ENCODE data around the gene SAMD11.

SAMD11 gene

GRCh38 chr1:917466-918091 lies 6.1 kb upstream of the SAMD11 start:
- no peak for DNase-seq

- DNase-seq: no peak
Observed at GRCh38 chr1:918353-918752, 5.4 kb upstream of the SAMD11 start.

- no peak for DNase-seq
Observed at GRCh38 chr1:918843-919242, 4.9 kb upstream of the SAMD11 start.

DNA sequence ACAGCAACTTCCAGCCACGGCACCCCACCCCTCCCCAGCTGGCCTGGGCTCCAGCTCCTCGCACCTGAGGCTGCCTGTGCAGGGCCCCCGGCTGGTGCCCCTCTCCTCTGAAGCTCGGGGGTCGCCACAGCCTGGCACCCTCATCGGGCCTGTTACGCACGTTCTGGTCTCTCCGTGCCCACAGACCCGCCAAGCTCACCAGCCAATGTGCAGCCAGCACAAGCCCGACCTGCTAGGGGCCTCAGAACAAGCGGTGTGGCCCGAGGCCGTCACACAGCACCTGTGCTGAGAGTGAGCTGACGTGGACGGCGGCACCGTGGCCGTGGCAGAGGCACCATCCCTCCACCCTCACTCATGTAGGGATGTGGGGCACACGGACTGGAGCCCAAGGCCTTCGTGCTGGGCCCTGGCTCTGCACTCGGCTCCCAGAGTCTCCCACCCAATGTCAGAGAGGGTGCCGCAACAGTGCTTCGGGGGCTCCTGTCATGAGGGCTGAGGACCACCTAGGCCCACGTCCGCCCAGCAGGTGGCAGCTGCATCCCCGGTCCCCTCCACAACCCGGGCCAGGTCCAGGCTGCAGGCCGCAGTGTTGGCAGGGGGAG lies 4.4 kb upstream of the SAMD11 start:
- no peak for DNase-seq

- DNase-seq: no peak
Observed at GRCh38 chr1:920010-920409, 3.7 kb upstream of the SAMD11 start.

- no peak for DNase-seq
Observed at GRCh38 chr1:920521-920920, 3.2 kb upstream of the SAMD11 start.

GRCh38 chr1:921011-921837 lies 2.5 kb upstream of the SAMD11 start:
- no peak for DNase-seq

DNA sequence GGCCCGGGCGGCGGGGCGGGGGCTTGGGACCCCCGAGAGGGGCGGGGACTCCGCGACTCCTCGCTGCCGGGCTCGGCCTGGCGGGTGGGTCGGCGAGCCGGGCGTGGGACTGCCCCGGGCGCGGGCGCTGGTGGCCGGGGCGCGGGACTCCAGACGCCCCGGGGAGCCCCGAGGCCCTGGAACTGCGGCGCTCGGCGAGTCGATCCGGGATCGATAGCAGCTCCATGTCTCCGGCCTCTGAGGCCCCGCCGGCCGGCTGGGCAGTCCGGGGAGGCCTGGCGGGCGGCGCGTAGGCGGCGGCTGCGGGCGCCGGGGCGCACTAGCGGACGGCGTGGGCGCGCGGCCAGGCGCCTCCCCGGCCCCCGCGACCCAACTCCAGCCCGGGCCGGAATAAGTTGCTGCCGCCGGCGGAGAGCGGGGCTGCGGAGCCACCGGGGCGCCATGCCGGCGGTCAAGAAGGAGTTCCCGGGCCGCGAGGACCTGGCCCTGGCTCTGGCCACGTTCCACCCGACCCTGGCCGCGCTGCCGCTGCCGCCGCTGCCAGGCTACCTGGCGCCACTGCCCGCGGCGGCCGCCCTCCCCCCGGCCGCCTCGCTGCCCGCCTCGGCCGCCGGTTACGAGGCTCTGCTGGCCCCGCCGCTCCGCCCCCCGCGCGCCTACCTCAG lies 400 bp downstream of the SAMD11 start:
- no peak for DNase-seq

DNA sequence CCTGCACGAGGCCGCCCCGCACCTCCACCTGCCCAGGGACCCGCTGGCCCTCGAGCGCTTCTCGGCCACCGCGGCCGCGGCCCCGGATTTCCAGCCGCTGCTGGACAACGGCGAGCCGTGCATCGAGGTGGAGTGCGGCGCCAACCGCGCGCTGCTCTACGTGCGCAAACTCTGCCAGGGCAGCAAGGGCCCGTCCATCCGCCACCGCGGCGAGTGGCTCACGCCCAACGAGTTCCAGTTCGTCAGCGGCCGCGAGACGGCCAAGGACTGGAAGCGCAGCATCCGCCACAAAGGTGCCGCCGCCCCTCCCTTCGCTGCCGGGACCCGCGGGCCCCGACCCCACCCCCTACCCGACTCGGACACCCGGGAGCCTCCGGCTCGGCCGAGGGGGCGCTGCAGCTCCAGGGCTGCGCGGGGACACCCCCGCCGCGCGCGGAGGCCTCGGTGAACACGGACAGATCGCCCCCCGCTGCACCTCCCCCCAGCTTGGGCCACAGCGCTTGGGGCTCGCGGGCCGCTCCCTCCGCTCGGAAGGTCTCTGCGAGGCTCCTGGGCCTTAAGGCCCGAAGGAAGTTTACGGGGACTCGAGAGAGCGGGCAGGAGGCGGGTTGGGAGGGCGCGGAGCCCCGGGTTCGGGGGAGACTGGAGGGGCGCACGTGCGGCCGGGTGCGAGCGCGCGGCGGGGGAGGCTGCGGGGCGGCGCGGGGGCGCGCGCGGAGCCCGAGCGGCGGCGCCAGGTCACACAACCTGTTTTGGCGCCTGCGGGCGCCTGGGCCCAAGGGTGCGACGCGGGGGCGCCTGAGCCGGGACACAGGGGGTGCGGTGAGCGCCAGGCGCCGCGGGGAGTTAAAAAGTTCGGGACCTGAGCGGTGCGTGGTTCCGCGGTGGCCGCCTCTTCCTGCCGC lies 1.2 kb downstream of the SAMD11 start:
- DNase-seq: no peak

DNA sequence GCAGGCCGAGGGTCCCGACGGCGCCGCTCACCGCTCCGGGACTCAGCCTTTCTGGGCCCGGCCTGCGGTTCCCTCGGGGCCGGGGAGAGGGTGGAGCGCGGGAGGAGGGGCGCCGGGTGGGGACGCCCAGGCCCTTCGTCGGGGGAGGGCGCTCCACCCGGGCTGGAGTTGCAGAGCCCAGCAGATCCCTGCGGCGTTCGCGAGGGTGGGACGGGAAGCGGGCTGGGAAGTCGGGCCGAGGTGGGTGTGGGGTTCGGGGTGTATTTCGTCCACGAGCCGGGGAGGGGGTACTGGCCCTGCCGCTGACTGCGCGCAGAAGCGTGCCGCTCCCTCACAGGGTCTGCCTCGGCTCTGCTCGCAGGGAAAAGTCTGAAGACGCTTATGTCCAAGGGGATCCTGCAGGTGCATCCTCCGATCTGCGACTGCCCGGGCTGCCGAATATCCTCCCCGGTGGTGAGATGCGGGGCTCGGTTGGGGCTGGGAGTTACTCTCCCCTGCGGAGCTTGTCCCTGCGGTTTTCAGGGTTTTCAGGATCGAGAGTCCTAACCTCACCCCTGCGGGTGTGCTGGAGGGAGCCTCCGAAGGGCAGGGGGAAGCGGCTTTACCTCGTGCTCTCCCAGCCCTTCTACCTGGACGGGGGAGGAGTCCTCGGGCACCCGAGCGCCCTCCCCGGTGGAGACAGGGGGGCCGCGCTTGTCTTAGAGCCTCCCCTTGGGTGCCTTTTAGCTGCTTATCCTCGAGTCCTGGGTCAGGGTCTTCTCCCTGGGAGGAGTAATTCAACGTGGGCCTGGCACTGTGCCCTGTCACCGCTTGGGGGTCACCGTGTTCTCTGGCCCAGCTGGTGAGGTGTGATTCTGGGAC lies 2.1 kb downstream of the SAMD11 start:
- no peak for DNase-seq

GRCh38 chr1:927234-927633 lies 3.5 kb downstream of the SAMD11 start:
- DNase-seq: no peak

- DNase-seq: no peak
Observed at GRCh38 chr1:927748-928147, 4.0 kb downstream of the SAMD11 start.

- DNase-seq: no peak
Observed at GRCh38 chr1:928825-929661, 5.3 kb downstream of the SAMD11 start.

DNA sequence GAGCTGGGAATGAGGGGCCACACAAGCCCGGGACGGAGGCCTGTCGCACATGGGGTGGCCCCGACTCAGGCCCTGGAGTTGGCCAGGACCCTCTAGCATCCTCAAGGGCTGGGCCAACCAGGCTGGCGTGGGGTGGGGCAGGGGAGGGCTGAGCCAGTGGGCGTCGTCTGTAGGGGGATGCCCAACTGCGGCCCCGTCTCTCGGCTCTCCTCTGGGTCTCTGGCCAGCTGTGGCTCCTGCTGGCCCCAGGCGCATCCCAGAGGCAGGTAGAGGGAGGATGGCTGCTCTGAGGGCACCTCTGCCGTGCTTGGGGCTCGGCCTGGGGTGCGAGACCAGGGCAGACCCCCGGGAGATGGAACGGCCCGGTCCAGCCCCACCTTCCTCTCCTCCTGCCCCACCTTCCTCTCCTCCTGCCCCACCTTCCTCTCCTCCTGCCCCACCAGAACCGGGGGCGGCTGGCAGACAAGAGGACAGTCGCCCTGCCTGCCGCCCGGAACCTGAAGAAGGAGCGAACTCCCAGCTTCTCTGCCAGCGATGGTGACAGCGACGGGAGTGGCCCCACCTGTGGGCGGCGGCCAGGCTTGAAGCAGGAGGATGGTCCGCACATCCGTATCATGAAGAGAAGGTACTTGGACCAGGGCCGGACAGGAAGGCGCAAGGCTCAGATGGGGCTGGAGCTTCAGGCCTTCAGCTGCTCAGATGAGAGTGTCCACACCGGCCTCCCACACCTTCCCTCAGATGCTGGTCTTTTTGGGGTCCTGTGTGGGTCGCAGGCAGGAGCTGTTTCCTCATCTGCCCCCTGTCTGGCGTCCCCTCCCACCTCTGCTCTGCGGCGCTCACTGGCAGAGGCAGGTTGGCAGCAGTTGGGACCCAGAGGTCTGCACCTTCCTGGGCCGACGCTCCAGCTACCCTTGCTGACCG lies 6.2 kb downstream of the SAMD11 start:
- DNase-seq: no peak

- DNase-seq: no peak
Observed at GRCh38 chr1:930633-931138, 7.0 kb downstream of the SAMD11 start.

GRCh38 chr1:931380-932172 lies 7.9 kb downstream of the SAMD11 start:
- DNase-seq: no peak

- no peak for DNase-seq
Observed at GRCh38 chr1:932173-932510, 8.4 kb downstream of the SAMD11 start.

- no peak for DNase-seq
Observed at GRCh38 chr1:932776-933602, 9.3 kb downstream of the SAMD11 start.

Data from activated T-cell treated with anti-CD3 and anti-CD28 coated beads for 4 hours (primary cell).